Measurements from ENCODE around the gene KCNQ1.

Gene KCNQ1

DNA sequence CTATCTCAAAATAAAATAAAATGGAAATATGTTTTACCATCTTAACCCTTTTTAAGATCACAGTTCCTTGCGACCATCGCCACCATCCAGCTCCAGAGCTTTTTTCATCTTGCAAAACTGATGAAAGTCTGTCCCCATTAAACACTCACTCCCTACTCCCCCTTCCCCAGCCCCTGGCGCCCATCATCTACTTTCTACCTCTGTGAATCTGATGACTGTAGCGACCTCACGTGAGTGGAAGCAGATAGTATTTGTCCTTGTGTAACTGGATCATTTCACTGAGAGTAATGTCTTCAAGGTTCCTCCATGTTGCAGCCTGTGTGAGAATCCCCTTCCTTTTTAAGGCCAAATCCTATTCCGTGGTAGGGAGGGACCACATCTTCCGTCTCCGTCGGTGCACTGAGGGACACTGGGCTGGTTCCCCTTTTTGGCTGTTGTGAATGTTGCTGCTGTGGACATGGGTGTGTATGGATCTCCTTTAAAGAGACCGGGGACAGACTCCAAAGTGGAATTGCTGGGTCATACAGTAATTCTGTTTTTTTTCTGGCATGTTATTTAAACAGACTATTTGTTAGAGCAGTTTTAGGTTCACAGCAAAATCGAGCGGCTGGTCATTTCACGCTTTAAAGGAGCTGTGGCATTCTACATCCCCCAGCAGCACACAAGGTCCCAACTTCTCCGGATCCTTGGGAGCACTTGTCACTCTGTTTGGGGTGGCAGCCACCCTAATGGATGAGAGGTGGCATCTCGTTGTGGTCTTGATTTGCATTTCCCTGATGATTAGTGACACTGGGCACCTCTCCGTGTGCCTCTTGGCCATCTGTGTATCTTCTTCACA is 120.0 kb downstream of the KCNQ1 start:
- DNase-seq (ENCODE audit: low read depth in 2 of 2, low spot score in 1 of 2), result no peak

DNA sequence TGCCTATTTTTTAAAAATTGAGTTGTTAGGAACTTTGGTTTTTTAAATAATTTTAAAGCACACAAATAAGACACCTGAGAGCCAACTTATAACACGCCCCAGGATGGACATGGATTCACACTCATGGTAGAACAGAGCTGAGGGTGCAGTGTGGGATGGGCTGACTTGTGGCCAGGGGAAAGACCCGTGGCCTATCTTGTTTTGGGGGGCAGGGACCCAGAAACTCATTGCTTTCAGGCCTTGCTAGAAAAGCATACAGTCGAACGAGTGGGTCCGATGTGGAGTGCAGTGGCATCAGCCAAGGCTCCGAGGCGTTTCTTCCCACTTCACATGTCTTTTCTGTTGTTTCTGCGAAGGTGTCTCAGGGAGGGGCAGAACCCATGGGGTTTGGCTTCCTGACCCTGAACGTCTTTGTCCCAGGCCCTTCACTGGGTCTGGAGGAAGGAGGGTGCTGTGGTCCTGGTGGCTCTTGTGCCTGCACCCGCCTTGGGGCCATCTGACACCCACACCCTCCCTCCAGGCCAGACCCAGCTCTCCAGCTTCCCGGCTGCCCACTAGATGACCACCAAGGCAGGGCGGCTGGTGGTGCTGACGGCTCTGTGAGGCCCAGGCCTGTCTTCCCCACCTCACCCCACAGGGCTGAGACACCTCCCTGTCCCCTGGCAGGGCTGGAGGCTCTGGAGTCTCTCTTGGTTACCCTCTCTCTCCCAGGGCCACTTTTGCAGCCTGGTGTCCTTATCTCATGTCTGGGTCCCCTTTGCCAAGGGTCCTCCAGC is 120.8 kb downstream of the KCNQ1 start:
- no peak for DNase-seq (ENCODE audit: low read depth in 2 of 2, low spot score in 1 of 2)

DNA sequence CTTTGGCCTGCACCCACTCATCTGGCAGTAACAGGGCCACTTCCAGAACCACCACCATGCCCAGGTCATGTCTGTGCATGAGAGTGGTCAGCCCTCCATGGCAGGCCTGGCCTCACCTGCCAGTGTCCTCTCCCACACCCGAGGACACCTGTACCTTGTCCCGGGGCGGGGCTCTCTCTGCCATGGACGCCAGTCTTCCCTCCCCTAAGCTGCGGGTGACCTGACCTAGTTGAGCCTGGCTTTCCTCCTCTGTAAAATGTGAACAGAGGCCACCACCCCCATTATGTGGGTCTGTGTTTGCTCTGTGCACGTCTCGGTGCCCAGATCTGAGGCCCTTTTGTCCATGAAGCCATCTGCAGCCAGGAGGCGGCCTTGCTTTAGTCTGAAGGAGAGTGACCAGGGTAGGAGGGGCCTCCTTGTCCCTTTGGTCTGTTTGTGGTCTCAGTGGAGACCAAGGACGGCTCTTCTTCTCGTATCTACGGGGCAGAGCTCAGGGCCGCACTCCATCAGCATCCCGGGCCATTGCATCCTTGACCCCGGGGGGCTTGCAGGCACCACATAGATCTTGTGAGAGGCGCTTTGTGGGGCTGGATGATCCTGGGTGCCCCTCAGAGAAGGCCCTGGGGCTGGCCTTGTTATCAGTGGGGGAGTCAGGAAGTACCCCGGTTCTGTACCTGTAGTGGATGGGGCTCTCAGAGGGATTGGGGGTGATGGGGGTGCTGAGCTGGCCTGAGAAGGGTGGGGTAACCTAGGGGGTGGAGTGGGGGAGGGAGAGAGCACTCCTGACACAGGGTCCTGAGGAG is 121.6 kb downstream of the KCNQ1 start:
- DNase-seq (ENCODE audit: low read depth in 2 of 2, low spot score in 1 of 2), result no peak

DNA sequence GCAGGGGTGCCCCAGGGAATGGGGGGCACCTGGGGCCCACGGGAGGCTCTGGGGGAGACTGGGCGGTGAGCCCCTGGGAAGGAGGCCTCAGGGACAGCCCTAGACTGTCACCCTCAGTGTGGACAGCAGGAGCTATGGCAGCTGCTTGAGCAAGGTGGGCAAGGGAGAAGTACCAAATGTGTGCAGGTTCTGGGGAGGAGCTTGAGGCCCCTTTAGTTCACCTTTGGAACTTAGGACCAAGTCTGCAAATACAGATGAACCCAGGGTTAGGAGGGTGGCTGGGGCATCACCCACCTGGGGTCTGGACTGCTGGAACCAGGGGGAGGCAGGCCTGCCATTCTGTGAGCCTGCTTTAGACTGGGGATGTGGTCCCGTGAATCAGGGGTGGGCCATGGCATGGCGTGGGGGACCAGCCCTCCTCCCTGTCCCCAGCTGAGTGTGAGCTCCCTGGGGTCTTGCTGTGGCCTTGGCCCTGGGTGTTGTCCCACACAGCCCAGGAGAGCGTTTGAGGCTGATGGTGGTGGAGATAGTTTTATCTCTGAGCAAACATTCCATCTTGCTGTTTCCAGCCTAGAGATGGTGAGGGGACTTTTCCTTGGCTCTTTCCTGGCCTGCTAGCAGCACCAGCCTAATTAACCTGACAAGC is 122.3 kb downstream of the KCNQ1 start:
- DNase-seq (ENCODE audit: low read depth in 2 of 2, low spot score in 1 of 2), result no peak

DNA sequence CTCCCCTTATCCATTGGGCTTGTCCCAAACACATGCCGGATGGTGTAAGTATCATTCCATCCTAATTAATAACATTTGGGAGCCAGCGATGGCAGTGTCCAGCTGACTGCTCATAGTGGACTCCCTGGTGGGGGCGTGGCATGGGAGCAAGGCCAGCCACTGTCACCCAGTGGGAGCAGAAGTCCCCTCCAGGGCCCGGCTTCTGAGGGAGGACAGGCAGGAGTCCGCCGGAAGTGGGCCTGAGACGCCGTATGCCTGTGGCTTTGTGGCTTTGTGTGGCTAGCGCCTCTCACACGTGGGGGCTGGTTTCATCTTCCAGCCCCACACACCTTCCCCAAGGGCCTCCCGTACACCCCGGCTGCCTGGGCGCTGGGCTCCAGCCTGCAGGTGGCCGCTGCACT is 124.5 kb downstream of the KCNQ1 start:
- no peak for DNase-seq (ENCODE audit: low read depth in 2 of 2, low spot score in 1 of 2)

DNA sequence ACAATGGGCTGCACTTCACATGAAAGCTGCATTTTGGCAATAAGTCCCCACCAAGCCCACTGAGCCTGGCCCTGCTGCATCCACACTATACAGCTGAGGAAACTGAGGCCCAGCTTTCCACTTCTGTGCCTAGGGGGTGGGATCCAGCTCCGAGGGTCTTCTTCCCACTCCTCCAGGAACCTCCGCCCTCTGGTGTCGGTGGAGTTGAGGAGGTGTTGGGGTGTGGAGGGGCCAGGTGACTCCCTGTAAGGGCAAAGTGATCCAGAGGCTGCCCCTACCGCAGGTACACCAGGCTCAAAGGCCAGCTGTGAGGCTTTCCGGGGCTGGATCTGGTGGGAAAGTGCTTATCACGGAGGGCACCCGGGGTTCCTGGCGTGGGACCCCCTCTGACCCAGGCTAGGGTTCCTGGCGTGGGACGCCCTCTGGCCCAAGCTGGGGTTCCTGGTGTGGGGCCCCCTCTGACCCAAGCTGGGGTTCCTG is 125.0 kb downstream of the KCNQ1 start:
- no peak for DNase-seq (ENCODE audit: low read depth in 2 of 2, low spot score in 1 of 2)

DNA sequence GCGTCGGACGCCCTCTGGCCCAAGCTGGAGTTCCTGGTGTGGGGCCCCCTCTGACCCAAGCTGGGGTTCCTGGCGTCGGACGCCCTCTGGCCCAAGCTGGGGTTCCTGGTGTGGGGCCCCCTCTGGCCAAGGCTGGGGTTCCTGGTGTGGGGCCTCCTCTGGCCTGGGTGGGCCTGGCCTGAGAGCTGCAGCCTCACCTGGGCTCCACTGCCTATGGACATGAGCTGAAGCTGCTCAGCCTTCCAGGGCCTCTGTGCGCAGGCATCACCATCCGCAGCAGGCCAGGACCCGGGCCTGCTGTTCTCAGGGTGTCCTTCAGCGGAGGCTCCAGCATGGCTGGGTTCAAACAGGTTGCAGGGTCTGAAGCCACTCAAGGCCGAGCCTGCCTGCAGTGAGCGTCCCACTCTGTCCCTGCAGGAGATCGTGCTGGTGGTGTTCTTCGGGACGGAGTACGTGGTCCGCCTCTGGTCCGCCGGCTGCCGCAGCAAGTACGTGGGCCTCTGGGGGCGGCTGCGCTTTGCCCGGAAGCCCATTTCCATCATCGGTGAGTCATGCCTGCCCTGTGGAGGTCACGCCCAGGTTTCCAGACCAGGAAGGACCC is 125.5 kb downstream of the KCNQ1 start:
- no peak for DNase-seq (ENCODE audit: low read depth in 2 of 2, low spot score in 1 of 2)

DNA sequence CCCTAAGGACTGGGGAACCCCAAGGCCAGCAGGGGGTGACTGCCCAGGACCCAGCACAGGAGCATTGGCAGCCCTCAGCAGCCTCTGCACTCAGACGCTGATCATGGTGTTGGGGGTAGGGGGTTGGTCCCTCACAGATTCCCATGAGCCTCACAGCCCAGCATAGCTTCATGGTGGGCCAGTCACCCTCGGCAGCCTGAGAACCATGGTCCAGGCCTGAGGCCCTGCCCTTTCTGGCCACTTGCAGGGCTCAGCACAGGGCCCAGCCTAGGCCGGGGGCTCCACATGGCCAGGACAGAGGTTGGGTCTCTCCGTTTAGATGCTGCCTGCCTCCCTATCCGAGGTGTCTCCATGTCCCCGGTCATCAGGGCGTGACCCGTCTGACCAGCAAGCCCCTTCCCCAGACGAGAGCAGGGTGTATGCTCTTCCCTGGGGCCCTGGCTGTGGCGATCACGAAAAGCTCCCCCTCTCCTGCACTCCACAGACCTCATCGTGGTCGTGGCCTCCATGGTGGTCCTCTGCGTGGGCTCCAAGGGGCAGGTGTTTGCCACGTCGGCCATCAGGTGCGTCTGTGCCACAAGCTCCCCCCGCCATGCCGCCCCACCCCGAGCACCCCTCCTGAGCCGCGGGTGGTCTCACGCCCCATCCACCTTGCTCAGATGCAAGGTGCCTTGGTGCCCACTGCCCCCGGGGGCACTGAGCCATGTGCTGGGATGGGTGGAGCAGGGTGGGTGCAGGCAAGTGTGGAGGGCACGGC is 126.2 kb downstream of the KCNQ1 start:
- DNase-seq (ENCODE audit: low read depth in 2 of 2, low spot score in 1 of 2), result no peak

DNA sequence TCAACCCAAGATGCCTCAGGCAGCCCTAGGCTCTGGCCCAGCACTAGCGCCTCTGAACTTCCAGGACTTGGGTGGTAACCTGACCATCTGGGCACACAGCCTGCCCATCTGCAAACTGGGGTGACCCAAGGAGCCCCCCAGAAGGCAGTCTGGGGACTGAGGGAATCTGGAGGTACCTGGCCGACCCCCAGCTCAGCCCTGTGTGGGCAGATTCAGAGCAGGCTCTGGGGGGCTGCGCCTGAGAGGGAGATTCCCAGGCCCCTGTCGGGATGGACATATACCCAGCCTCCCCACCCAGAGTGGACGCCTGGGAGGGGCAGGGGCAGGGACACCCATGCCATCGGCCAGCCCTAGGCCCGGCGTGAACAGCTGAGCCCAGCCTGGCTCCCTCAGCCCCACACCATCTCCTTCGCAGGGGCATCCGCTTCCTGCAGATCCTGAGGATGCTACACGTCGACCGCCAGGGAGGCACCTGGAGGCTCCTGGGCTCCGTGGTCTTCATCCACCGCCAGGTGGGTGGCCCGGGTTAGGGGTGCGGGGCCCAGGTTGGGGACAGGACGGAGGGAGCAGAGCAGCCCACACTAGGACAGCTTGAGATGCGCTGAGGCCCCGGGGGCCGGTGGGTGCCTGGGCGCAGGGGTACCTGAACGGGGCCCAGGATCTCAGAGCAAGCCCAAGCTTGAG is 126.9 kb downstream of the KCNQ1 start:
- no peak for DNase-seq (ENCODE audit: low read depth in 2 of 2, low spot score in 1 of 2)

DNA sequence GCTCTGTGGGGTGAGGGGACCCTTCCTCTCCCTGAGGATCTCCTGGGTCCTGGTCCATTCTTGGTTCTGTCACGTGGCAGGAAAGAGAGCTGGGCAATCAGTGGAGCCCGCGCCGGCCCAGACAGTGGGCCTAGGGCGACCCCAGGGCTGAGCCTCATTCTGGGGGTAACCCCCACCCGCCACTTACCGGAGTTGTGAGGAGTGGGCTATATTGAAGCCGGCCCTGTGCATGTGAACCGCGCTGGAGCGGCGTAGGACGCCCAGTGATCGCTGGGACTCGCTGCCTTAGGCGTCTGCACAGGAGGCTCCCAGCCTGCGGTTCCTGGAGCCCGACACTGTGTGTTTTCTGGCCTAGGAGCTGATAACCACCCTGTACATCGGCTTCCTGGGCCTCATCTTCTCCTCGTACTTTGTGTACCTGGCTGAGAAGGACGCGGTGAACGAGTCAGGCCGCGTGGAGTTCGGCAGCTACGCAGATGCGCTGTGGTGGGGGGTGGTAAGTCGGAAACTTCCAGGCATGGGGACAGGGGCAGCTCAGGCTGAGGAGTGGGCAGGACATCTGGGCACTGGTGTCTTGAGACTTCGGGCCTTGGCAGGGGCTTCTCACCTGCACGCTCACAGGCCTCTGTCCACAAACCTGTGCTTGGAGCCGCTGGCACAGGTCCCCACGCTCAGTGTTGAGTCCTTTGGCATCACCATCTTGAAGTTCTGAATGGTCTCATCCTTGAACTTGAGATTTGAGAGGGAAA is 127.9 kb downstream of the KCNQ1 start:
- no peak for DNase-seq (ENCODE audit: low read depth in 2 of 2, low spot score in 1 of 2)

DNA sequence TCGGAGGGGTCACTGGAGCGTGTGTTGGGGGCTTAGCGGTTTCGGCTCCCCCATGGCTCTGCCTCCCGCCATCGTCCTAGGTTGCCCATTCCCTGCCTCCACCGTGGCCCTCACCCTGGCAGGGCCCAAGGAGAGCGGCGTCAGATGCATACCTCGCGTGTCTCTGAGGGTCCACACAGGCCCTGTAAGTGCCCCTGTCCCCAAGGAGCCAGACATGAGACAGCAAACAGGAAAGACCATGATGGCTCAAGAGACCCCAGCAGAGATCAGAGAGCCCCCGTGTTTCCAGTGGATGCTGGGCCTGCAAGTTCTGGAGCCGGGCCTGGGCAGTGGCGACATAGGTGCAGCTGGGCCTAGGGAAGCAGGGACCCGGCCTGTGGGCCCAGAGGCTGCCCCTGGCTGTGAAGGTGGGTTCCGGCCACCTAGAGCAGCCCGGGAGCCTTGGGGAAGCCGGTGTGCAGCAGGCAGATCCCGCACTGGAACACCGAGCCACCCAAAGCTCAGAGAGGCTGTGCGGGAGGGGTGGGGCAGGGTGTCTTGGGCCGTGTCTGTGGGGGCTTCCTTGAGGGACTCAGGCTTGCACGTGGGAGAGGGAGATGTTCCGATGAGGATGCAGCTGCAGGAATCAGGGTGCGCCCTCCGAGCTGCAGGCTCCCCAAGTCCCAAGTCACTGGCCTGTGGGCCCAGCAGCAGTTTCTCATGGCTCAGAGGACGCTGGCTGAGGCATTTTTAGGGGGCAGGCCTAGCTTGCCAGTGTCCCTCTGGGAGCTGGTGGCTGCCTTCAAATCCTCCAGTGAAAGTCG is 128.6 kb downstream of the KCNQ1 start:
- no peak for DNase-seq (ENCODE audit: low read depth in 2 of 2, low spot score in 1 of 2)

DNA sequence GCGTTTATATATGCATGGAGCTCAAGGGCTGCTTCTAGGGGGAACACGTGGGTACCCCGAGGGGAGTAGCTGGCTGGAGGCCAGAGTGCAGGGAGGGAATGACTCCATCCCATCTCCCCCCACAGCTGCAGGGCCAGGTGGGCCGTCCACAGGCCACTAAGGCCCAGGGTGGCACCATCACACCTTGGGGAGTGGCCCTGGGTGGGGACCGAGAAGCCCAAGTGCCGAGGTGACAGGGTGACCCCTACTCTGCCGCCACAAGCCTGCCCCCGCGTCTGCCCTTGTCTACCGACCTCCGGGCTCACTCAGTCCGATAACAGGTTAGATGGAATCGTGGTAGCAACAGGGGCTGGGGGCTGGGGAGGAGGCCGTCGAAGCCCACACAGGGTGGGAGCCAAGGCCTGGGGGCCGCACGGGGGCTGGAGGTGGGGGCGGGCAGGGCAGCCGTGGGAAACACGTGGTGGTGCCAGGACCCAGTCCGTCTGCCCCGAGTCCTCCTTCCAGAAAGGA is 129.3 kb downstream of the KCNQ1 start:
- DNase-seq (ENCODE audit: low read depth in 2 of 2, low spot score in 1 of 2), result no peak

DNA sequence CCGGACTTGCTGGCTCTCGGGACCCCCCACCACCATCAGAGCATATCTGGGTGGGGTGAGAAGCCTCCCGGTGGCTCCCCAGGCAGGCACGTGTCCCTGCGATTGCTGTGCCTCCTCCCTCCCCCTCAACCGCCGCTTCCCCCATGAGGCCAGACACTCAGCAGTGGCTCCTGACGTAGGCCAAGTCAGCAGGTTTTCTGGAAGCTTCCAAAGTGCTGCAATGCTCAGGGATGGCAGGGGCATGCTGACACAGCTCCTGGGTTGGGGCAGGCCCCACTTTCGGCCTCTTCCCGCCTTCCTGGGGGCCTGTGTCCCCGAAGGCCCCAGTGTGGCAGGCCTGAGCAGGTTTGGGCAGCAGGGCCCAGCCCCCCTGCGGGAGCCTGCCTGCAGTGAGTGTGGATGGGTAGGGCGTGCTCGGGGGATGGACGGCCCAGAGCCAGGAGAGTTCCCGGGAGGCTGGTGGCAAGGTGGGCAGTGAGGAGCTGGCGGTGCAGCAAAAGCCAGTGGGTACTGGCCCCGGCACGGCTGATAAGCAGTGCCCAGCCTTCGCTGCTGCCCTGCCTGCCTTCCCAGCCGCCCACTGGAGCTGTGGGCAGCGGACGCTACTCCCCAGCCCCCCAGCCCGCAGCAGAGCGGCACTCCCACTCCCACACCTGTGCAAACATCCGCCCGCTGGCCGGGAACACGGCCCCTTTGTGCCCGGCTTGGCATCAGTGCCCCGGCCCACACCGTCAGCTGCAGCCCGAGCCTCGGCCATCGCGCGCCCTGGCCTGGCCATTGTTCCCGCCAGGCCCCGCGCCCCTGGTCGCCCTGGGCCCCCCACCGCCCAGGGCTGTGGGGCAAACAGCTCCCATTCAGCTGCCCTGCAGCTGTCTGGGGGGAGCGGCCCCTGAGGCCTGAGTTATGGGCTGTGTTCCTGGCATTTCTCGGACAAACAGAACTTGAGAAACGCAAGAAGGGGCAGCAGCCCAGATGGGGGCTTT is 130.0 kb downstream of the KCNQ1 start:
- no peak for DNase-seq (ENCODE audit: low read depth in 2 of 2, low spot score in 1 of 2)

DNA sequence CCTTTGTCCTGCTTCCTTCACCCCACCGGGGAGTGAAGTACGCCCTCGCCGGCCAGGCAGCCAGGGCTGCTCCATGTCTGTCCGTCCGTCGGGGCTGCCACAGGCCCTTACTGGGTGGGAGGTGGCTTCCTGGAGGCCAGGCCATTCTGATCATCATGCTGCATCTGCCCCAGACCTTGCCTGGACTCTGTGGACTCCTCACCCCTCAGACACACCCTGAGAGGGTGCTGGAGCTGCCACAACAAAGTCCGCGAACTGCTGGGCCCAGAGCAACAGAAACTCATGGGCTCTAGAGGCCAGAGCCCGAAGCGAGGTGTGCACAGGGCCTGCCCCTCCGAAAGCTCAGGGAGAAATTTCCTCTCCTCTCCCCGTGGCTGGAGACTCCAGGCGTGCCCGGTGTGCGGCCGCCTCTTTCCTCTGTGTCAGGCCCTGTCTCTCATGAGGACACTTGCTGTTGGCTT is 130.8 kb downstream of the KCNQ1 start:
- no peak for DNase-seq (ENCODE audit: low read depth in 2 of 2, low spot score in 1 of 2)

DNA sequence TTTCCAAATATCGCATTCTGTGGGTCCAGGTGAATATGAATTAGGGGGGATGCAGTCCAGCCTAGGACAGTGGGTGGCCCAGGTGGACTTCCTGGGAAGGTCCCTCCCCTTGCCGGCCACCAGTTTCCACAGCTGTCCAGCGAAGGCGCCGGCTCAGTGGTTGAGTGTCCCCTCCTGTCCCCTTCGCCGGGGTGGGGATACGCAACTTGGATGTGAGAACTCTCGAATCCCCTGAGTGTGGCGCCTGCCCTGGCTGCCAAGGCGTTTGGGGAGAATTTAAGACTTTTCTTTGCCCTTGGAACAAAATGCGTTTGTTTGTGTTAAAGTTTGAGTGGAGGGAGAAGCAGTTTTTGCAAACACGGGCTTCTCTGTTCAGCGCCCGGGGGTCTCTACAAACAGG is 131.3 kb downstream of the KCNQ1 start:
- DNase-seq (ENCODE audit: low read depth in 2 of 2, low spot score in 1 of 2), result no peak

DNA sequence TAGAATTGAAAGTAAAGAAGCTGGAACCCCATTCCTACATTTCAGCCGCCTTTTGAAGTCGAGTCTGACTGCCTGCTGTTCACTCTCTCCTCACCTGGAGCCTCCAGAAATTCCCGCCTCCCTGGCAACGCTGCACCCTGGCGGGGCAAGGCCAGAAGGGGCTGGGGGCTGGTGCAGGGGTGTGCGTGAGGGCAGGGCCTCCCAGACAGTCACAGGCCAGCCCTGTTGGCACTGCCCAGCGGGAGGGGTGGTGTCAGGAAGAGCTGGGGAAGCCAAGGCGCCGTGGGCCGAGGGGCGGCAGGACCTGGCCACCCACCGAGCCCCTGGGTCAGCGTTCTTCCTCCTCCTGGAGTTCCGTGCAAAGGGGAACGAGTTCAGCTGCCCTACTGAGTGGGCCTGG is 131.7 kb downstream of the KCNQ1 start:
- DNase-seq (ENCODE audit: low read depth in 2 of 2, low spot score in 1 of 2), result no peak

Measured in stimulated activated CD8-positive, alpha-beta memory T cell treated with anti-CD3 and anti-CD28 coated beads, Interleukin-4, amount 100 ng/mL, for 1 hour (primary cell).